ENCODE data around the gene CRYBA1.

The CRYBA1 gene

DNA sequence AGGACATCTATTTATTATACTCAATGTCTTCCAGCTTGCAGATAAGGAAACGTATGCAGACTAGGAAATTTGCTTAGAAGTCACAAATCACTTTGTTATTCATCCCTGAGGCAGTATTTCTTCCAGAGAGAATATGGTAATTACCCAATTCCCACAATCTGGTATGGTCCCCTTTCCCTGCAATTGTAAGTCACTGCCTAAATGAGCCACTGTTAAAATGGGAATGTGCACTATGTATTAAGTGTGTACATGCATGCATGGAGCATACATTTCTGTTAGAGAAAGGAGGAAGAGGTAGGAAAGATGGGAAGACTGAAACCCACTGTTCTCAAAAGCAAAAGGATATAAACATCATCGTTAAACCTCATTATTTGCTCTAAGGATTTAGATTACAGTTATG is 37.3 kb downstream of the CRYBA1 start:
- H3K4me3 ChIP-seq (ENCODE audit: insufficient read depth in 1 of 2, low read depth in 1 of 2, low read length in 2 of 2), result peak overlapping the region in 1 of 2 experiments; percentile 38
- H2BK15ac ChIP-seq (ENCODE audit: low read depth, poor library complexity, severe bottlenecking), result no peak overlapping the region
- no peak overlapping the region for H3K27ac ChIP-seq (ENCODE audit: low read length, poor library complexity, severe bottlenecking)
- H2AFZ ChIP-seq (ENCODE audit: low read depth, low read length), result no peak overlapping the region
- H3K14ac ChIP-seq (ENCODE audit: low read length in 2 of 2), result no peak overlapping the region
- no peak overlapping the region for H3K4me2 ChIP-seq (ENCODE audit: low read length, poor library complexity, severe bottlenecking)
- H3K9me3 ChIP-seq (ENCODE audit: control insufficient read depth, low read length), result no peaks in the 10 kb centered on the region
- H3K9ac ChIP-seq (ENCODE audit: low read length), result peak overlapping the region; percentile 42
- no peak overlapping the region for H2AK5ac ChIP-seq (ENCODE audit: low read length, severe bottlenecking)
- no peak overlapping the region for H2BK120ac ChIP-seq (ENCODE audit: low read depth, low read length)
- peaks cover 8% of the 10 kb centered on the region for H3K4me1 ChIP-seq (ENCODE audit: control insufficient read depth, insufficient read depth, low read depth, low read length)
- H3K4ac ChIP-seq (ENCODE audit: low read depth in 1 of 2, low read length in 2 of 2), result no peak overlapping the region
- no peak overlapping the region for H3K18ac ChIP-seq (ENCODE audit: low read depth in 1 of 2, low read length in 2 of 2)
- H3K27me3 ChIP-seq (ENCODE audit: control insufficient read depth in 1 of 2, insufficient read depth in 1 of 2, low read length in 2 of 2), result no peaks in the 10 kb centered on the region
- H2BK12ac ChIP-seq (ENCODE audit: low read length in 2 of 2), result no peak overlapping the region
- H3K79me1 ChIP-seq (replicated peaks; ENCODE audit: low read length, poor library complexity, severe bottlenecking), result no peaks in the 10 kb centered on the region
- no peak for DNase-seq
- 81% methylated on average over 2 of the region's 2 CpGs for WGBS
- peaks cover 53 to 86% of the 10 kb centered on the region in 2 experiments for H3K36me3 ChIP-seq (ENCODE audit: control insufficient read depth in 1 of 2, insufficient read depth in 2 of 2, low read depth in 1 of 2, low read length in 2 of 2)
- no peak overlapping the region for H4K91ac ChIP-seq (ENCODE audit: low read length)
- H2BK5ac ChIP-seq (ENCODE audit: low read depth, low read length, poor library complexity, severe bottlenecking), result no peak overlapping the region
- H4K8ac ChIP-seq (ENCODE audit: low read length), result no peak overlapping the region
- no peak overlapping the region for H3K23ac ChIP-seq (ENCODE audit: low read length in 2 of 2)

DNA sequence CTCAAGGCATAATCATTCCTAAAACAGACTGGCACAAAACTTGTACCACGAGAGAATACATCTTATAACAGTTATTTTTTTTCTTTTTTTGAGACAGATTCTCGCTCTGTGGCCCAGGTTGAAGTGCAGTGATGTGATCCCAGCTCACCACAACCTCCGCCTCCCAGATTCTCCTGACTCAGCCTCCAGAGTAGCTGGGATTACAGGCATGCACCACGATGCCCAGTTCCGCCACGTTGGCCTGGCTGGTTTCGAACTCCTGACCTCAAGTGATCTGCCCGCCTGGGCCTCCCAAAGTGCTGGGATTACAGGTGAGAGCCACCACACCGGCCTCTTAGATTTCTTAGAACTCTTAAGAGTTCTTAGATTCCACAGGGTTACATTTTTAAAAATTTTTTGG is 43.2 kb downstream of the CRYBA1 start:
- H3K9ac ChIP-seq (ENCODE audit: low read length), result peak overlapping the region; percentile 100
- no peak overlapping the region for H3K4me2 ChIP-seq (ENCODE audit: low read length, poor library complexity, severe bottlenecking)
- DNase-seq, result no peak
- no peak overlapping the region for H2BK5ac ChIP-seq (ENCODE audit: low read depth, low read length, poor library complexity, severe bottlenecking)
- no peak overlapping the region for H2BK15ac ChIP-seq (ENCODE audit: low read depth, poor library complexity, severe bottlenecking)
- no peak overlapping the region for H3K18ac ChIP-seq (ENCODE audit: low read depth in 1 of 2, low read length in 2 of 2)
- 94% methylated on average over 8 of the region's 9 CpGs for WGBS
- H2BK12ac ChIP-seq (ENCODE audit: low read length in 2 of 2), result no peak overlapping the region
- no peak overlapping the region for H4K91ac ChIP-seq (ENCODE audit: low read length)
- no peak overlapping the region for H2BK120ac ChIP-seq (ENCODE audit: low read depth, low read length)
- no peak overlapping the region for H2AFZ ChIP-seq (ENCODE audit: low read depth, low read length)
- no peak overlapping the region for H3K27ac ChIP-seq (ENCODE audit: low read length, poor library complexity, severe bottlenecking)
- H3K36me3 ChIP-seq (ENCODE audit: control insufficient read depth in 1 of 2, insufficient read depth in 2 of 2, low read depth in 1 of 2, low read length in 2 of 2), result peaks cover 24 to 53% of the 10 kb centered on the region in 2 experiments
- peak overlapping the region in 1 of 2 experiments; percentile 96 for H3K4me3 ChIP-seq (ENCODE audit: insufficient read depth in 1 of 2, low read depth in 1 of 2, low read length in 2 of 2)
- H3K4me1 ChIP-seq (ENCODE audit: control insufficient read depth, insufficient read depth, low read depth, low read length), result peaks cover 8% of the 10 kb centered on the region
- H3K23ac ChIP-seq (ENCODE audit: low read length in 2 of 2), result no peak overlapping the region
- no peaks in the 10 kb centered on the region for H3K79me1 ChIP-seq (replicated peaks; ENCODE audit: low read length, poor library complexity, severe bottlenecking)
- no peak overlapping the region for H3K4ac ChIP-seq (ENCODE audit: low read depth in 1 of 2, low read length in 2 of 2)
- H2AK5ac ChIP-seq (ENCODE audit: low read length, severe bottlenecking), result no peak overlapping the region
- no peaks in the 10 kb centered on the region for H3K9me3 ChIP-seq (ENCODE audit: control insufficient read depth, low read length)
- no peaks in the 10 kb centered on the region for H3K27me3 ChIP-seq (ENCODE audit: control insufficient read depth in 1 of 2, insufficient read depth in 1 of 2, low read length in 2 of 2)
- no peak overlapping the region for H3K14ac ChIP-seq (ENCODE audit: low read length in 2 of 2)
- no peak overlapping the region for H4K8ac ChIP-seq (ENCODE audit: low read length)

DNA sequence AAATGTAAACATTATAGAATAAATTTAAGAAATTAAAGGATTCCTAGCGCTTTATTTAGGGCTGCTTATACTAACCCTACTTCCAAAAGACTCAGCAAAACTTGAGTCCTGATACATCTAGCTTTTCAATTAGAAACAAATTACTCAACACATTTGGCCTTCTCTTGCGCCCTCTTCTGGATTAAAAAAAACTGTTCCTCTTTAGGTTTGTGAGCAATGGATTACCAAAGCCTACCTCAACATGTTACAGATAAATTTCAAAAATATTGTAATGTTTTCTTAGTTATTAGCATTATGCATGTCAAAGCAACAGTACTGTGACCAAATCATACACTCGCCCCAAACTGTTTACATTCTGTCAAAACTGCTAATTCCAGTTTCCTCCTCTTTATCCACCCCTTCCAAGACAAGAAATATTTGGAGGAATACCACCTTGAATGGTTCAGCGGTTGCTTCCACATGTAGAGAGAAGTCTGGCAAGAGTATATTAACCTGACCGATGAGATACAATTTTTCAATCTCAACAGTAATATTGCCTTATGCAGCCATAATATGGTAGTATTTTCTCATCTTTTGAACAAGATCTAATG is 44.6 kb downstream of the CRYBA1 start:
- no peak overlapping the region for H3K18ac ChIP-seq (ENCODE audit: low read depth in 1 of 2, low read length in 2 of 2)
- peak overlapping the region; percentile 82 for H3K4me2 ChIP-seq (ENCODE audit: low read length, poor library complexity, severe bottlenecking)
- H3K36me3 ChIP-seq (ENCODE audit: control insufficient read depth in 1 of 2, insufficient read depth in 2 of 2, low read depth in 1 of 2, low read length in 2 of 2), result peaks cover 13 to 40% of the 10 kb centered on the region in 2 experiments
- peak overlapping the region; percentile 100 for H3K9ac ChIP-seq (ENCODE audit: low read length)
- H3K4me3 ChIP-seq (ENCODE audit: insufficient read depth in 1 of 2, low read depth in 1 of 2, low read length in 2 of 2), result peak overlapping the region in 1 of 2 experiments; percentile 96
- H3K23ac ChIP-seq (ENCODE audit: low read length in 2 of 2), result no peak overlapping the region
- H3K9me3 ChIP-seq (ENCODE audit: control insufficient read depth, low read length), result no peaks in the 10 kb centered on the region
- H4K91ac ChIP-seq (ENCODE audit: low read length), result no peak overlapping the region
- no peak overlapping the region for H4K8ac ChIP-seq (ENCODE audit: low read length)
- H2BK5ac ChIP-seq (ENCODE audit: low read depth, low read length, poor library complexity, severe bottlenecking), result no peak overlapping the region
- no peak overlapping the region for H2AK5ac ChIP-seq (ENCODE audit: low read length, severe bottlenecking)
- no peak overlapping the region for H3K14ac ChIP-seq (ENCODE audit: low read length in 2 of 2)
- no peak overlapping the region for H2BK120ac ChIP-seq (ENCODE audit: low read depth, low read length)
- peak; percentile 80 for DNase-seq
- H2BK12ac ChIP-seq (ENCODE audit: low read length in 2 of 2), result no peak overlapping the region
- H2AFZ ChIP-seq (ENCODE audit: low read depth, low read length), result no peak overlapping the region
- H3K79me1 ChIP-seq (replicated peaks; ENCODE audit: low read length, poor library complexity, severe bottlenecking), result no peaks in the 10 kb centered on the region
- 25% methylated on average over 2 of the region's 5 CpGs for WGBS
- peaks cover 8% of the 10 kb centered on the region for H3K4me1 ChIP-seq (ENCODE audit: control insufficient read depth, insufficient read depth, low read depth, low read length)
- H3K4ac ChIP-seq (ENCODE audit: low read depth in 1 of 2, low read length in 2 of 2), result no peak overlapping the region
- H3K27ac ChIP-seq (ENCODE audit: low read length, poor library complexity, severe bottlenecking), result no peak overlapping the region
- H3K27me3 ChIP-seq (ENCODE audit: control insufficient read depth in 1 of 2, insufficient read depth in 1 of 2, low read length in 2 of 2), result no peaks in the 10 kb centered on the region
- H2BK15ac ChIP-seq (ENCODE audit: low read depth, poor library complexity, severe bottlenecking), result no peak overlapping the region

DNA sequence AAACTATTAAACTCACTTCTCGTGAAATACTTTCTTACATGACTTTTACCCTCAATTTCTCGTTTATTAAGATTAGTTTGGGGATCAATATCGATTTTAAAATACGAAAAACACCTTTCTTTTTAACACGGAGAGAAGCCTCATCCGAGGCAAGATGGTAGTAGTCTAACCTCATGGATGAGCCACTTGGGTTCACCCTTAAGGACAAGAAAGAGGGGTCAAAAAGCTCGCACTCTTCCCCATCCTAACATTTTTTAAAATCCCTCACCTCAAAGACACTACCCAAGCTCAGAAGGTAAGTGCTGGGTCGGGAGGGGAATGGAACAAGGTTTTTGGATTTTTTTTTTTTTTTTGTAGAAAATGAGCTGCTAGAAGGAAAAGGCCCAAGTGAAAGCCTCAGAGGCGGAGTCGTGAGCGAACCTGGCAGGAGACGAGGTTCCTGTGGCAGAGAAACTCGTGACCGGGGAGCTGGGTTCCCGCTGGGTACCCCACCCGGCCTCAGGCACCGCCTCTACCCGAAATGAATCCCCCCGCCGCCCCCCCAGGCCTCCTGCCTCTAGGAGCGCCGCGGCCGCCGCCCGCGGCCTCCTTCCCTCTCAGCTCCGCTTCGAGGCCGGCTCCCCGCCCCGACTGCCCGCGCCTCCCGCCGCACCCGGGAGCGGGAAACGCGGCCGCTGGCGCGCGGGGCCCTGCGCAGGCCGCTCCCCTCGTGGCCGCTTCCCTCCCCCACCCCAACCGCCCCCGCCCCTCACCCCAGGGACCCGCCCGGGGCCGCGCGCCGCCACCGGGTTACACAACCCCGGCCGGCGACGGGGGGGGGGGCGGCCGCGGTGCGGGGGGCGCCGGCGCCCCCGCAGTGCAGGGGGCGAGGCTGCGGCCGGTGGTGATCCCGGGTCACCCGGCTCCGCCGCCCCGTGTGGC is 45.7 kb downstream of the CRYBA1 start:
- peak overlapping the region; percentile 91 to 99 for H3K18ac ChIP-seq (ENCODE audit: low read depth in 1 of 2, low read length in 2 of 2)
- H3K9ac ChIP-seq (ENCODE audit: low read length), result peak overlapping the region; percentile 100
- H3K4me3 ChIP-seq (ENCODE audit: insufficient read depth in 1 of 2, low read depth in 1 of 2, low read length in 2 of 2), result peak overlapping the region; percentile 78 to 100
- no peaks in the 10 kb centered on the region for H3K27me3 ChIP-seq (ENCODE audit: control insufficient read depth in 1 of 2, insufficient read depth in 1 of 2, low read length in 2 of 2)
- H2BK12ac ChIP-seq (ENCODE audit: low read length in 2 of 2), result no peak overlapping the region
- peak overlapping the region; percentile 44 for H2AK5ac ChIP-seq (ENCODE audit: low read length, severe bottlenecking)
- 0% methylated on average over 11 of the region's 77 CpGs for WGBS
- H4K91ac ChIP-seq (ENCODE audit: low read length), result peak overlapping the region; percentile 71
- peak overlapping the region; percentile 92 for H3K27ac ChIP-seq (ENCODE audit: low read length, poor library complexity, severe bottlenecking)
- H2AFZ ChIP-seq (ENCODE audit: low read depth, low read length), result no peak overlapping the region
- no peaks in the 10 kb centered on the region for H3K79me1 ChIP-seq (replicated peaks; ENCODE audit: low read length, poor library complexity, severe bottlenecking)
- peak; percentile 51 for DNase-seq
- peak overlapping the region in 1 of 2 experiments; percentile 94 for H3K4ac ChIP-seq (ENCODE audit: low read depth in 1 of 2, low read length in 2 of 2)
- peak overlapping the region; percentile 94 for H2BK15ac ChIP-seq (ENCODE audit: low read depth, poor library complexity, severe bottlenecking)
- H3K14ac ChIP-seq (ENCODE audit: low read length in 2 of 2), result no peak overlapping the region
- peak overlapping the region; percentile 10 for H3K4me2 ChIP-seq (ENCODE audit: low read length, poor library complexity, severe bottlenecking)
- no peaks in the 10 kb centered on the region for H3K9me3 ChIP-seq (ENCODE audit: control insufficient read depth, low read length)
- H3K23ac ChIP-seq (ENCODE audit: low read length in 2 of 2), result no peak overlapping the region
- H2BK120ac ChIP-seq (ENCODE audit: low read depth, low read length), result peak overlapping the region; percentile 85
- peaks cover 8% of the 10 kb centered on the region for H3K4me1 ChIP-seq (ENCODE audit: control insufficient read depth, insufficient read depth, low read depth, low read length)
- peak overlapping the region; percentile 92 for H2BK5ac ChIP-seq (ENCODE audit: low read depth, low read length, poor library complexity, severe bottlenecking)
- H3K36me3 ChIP-seq (ENCODE audit: control insufficient read depth in 1 of 2, insufficient read depth in 2 of 2, low read depth in 1 of 2, low read length in 2 of 2), result peaks cover 9 to 30% of the 10 kb centered on the region in 2 experiments
- H4K8ac ChIP-seq (ENCODE audit: low read length), result peak overlapping the region; percentile 10
